Cardiac fibroblast (primary cell): Measurements from ENCODE around the gene SIGLEC12.

ENCODE experiments used
- DNase-seq, 2 donors: peaks; one replicate each; pipeline versions ENCODE4 v3.0.0 to v3.0.0-alpha.2; 2010; ENCODE audit warnings: low read depth in 2 of 2
- H3K4me3 ChIP-seq, 2 donors: replicated peaks in 1 of 2; 1 replicate in 1 of 2; 2 replicates in 1 of 2; pipeline ENCODE4 v1.5.1; 2011; ENCODE audit warnings: low read depth in 2 of 2, low read length in 2 of 2, mild to moderate bottlenecking in 2 of 2, moderate library complexity in 1 of 2
- CTCF ChIP-seq: IDR thresholded peaks from one replicate; pipeline ENCODE4 v1.5.1; 2011; ENCODE audit warnings: low read depth, mild to moderate bottlenecking, low read length, inconsistent platforms

The SIGLEC12 gene

GRCh38 chr19:51501594-51502263, at the start of gene SIGLEC12:
TSS of gene SIGLEC12 (minus strand) at chr19:51501800. CDS start at chr19:51501733, 67 bp downstream.
- no peak for TF ChIP-seq CTCF
- no peak within 1 kb of the TSS for H3K4me3 ChIP-seq
- no peak for DNase-seq

- TF ChIP-seq CTCF: no peak
- no peak for DNase-seq
These were observed 49.5 kb upstream of the SIGLEC12 start for GRCh38 chr19:51550848-51551672.

DNA sequence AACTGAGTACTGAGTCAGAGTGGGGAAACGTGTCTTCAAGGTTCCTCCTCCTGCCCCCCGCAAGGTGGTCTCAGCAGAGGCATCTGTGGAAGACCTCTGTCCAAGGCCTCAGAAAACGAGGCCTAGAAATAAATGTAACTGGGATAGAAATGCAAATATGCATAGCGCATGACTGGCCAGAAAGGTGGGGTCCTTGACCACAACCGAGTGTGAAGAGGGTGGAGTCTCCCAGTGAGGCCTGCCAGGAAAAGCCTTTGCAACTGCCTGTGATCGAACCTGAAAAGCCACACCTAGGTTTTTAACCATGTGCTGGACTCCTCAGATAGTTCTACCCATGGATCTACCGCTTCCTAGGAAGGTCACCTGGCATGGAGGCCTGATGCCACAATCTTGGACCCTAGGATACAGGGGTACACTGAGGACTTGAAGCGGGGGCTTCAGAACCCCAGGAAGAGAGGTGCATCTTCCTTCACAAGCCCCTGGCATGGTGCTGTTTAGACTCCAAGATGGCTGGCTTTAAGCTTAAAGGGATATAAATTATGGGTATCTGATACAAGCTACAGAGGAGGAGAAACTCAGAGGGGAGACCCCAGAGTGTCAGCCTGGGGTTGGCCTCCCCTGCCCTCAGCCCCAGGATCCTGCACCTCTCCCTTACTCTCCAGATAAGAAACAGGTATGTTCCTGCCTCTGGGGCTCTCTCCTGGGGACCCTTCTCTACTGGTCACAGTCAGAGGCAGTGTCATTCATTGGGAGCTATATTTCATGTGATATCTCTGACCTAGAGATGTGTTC, 48.1 kb upstream of the SIGLEC12 start:
- DNase-seq: no peak

More at GRCh38 chr19:51550848-51551672, 49.5 kb upstream of the SIGLEC12 start:
- H3K4me3 ChIP-seq: no peak overlapping the region

GRCh38 chr19:51548891-51549305, 47.3 kb upstream of the SIGLEC12 start:
- TF ChIP-seq CTCF: no peak
- DNase-seq: no peak
- H3K4me3 ChIP-seq: no peak overlapping the region

More for the DNA sequence above, 48.1 kb upstream of the SIGLEC12 start:
- TF ChIP-seq CTCF: no peak
- no peak overlapping the region for H3K4me3 ChIP-seq

DNA sequence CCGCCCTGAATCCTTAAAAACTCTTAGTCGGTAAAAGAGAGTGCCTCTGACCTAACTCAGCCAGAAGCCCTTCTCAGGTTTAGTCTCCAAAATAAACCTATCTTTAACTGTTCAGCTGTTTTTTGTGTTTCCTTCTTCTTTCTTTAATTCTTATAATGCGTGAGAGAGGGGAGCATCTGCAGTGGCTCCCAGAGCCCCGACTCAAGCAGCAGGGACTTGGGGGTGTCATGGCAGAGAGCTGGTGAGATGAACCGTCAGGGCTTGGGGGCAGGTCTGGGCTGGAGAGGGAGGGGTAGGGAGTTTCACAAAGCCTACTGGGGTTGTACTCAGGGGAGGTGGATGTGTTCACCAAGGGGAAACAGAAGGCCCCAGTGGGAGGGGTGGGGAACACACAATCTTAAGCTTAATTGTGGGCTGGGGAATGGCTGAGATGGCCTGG, 46.6 kb upstream of the SIGLEC12 start:
- TF ChIP-seq CTCF: no peak
- no peak overlapping the region for H3K4me3 ChIP-seq

DNA sequence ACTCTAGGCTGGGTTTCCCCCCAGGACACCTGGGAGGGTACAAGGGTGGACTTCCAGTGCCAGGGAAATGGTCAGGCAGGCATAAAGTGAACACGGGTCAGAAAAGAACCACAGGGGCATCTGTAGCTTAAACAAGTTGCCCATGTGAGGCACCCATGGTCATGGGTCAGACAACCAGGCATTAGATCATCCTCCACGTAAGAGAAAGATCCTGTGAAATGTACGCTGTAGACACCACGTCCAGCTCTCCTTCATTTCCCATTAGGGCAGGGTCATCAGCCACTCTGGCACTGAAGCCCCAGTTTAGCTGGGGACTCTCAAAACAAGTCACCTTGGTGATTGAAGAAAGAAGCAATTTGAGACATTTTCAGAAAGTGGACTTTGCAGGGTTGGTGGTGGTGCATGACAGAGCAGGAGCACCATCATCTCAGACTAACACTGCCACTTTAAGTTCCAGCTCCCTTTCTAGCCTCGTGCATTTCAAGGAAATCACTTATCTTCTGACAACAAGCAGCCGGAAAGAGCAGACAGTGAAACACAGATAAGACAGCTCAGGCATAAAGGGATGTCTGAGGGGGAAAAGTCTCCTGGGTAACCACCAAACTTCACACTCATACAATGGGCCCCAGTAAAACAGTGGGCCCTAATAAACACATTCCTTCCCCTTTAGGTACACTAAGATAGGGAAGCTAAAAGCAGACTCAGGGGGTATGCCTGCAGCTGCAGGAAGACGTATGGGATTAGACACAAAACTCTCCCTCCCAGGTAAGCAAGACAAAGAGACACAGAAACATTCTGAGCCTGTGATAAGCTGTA, 46.0 kb upstream of the SIGLEC12 start:
- TF ChIP-seq CTCF: no peak
- no peak overlapping the region for H3K4me3 ChIP-seq
- peak; percentile 11 to 47 for DNase-seq

More for the DNA sequence above, 46.6 kb upstream of the SIGLEC12 start:
- DNase-seq: no peak
